Ramos (cell line): Measurements from ENCODE around the gene CHM.
"Not testable (repeated sequence)": the region's sequence is repeated elsewhere in the genome, so short reads cannot be mapped to it uniquely, and the experiment has no call there.

Experiments used
- in situ Hi-C: fragments of 300-500 bp; cut with MboI; formaldehyde crosslinking; loops from one replicate; pipeline ENCODE4 v1.14.3; 2022; ENCODE audit warnings: low sequenced_read_pairs; ENCODE audit not compliant: unreplicated experiment

The CHM gene

DNA sequence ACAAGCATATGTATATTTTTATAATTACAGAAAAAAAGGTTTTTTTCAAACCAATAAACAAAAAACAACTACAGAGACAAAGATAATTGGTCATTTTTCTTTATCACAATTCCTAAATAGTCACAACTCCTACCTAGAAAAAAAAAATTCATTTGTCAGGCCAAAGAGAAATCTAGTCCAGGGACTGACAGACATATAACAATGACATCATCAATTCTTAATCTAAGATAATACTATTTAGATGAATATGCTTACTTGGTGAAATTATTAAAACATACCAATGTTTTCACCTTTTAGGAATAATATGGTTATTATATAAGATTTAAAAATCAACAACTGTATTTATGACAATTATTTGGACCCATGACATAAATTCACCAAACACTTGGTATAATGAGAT, 48.4 kb downstream of the CHM start:
- in situ Hi-C loops = no loop called here

DNA sequence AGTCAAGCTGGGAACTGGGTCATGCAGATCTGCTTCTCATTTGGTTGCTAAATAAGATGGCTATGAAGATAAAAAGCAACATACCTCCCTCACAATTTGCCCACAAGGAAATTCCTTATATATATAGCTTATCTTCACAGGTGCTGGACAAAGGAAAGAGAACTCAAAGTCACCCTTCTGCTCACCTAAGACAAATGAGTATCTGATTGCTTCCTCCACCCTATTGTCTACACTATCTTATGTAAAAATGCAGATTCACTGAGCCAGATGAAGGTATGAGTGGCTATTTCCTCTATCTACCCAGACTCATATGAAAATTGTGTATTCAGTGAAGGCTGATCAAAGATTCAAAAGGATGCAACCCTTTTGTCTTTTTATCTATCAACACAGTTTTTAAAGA, 50.8 kb downstream of the CHM start:
- in situ Hi-C loops = no loop called here

GRCh38 chrX:85995641-85996040, 51.7 kb downstream of the CHM start:
- in situ Hi-C loops = no loop called here

DNA sequence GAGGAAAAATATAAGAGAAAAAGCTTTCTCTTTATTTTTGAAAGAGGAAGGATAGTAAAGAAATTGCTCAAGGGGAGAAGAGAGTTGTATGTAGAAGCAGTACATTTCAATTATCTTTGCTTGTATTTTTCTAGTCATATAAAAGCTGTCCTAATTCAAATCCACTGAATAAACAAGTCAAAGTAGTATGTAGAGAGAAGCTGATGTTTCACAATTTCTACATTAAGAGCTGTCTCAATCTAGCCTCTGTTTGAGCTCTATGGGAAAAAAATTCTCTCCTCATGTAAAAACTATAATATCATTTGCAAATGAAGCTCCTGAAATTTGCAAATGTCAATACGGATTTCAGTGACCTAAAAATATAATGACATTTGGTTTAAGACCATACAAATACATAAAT, 52.6 kb downstream of the CHM start:
- in situ Hi-C loops = no loop called here

- in situ Hi-C loops = no loop called here
Measured at GRCh38 chrX:85994228-85994627, 53.1 kb downstream of the CHM start.

DNA sequence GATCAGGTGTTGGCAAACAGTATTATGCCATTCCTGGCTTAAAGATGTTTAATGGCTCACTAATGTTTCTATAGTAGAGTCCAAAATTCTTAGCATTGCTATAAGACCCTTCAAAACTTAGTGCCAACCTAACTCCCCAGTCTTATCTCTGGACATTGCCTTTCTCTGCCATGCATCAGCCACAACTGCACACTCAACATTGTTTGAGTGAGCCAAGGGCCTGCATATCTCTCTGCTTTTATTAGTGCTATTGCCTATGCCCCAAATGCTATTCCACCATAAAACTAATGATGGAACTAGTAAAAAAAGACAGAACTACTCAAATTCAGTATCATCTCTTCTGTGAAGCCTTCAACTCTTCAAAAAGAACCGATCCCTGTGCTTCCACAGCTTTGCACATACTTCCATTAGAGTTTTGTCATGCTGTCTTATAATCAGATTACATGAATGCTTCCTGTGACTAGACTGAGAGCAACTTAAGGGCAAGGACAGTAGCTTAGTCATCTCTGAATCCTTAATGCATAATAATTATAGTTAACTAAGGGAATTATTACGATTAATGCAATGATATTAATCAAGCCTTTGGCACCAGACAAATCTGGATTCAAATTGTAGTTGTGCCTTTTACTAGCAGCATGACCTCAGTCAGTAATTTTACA, 53.7 kb downstream of the CHM start:
- in situ Hi-C loops = no loop called here

DNA sequence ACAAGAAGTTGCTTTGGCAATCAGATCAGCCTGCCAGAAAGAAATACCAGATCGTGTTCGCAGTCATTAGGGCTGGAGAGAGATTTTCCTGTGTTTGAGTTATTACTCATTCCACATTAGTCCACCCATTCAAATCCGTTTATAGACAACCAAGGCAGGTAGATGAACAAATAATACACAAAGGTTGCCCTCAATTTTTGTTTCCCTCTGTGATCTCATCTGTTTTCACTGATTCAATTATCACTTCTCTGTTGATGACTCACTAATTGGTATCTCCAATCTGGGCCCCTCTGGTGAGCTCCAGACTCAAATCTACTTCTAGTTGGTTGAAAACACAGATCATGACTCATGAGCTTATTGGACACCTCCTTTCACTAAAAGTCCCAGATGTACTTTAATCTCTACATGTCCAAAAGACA, 54.5 kb downstream of the CHM start:
- in situ Hi-C loops = no loop called here

- in situ Hi-C loops = no loop called here
Measured at GRCh38 chrX:85988353-85988752, 59.0 kb downstream of the CHM start.

DNA sequence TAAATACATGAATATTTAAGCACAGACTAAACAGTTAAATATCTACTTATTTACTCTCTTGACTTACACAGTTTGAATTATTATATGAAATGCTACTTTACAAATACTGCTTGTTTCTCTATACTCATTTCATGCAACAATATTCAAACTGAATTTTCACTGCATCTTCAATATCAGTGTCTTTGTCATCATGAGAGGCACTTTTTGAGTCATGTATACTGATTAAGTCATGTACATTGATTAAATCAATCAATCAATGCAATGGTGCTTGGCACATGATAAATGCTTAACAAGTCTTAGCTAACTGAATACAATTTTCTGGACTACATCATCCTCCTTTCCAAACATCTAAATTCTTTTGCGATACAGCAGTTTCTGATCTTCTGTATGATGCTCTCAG, 67.1 kb downstream of the CHM start:
- in situ Hi-C loops = no loop called here

DNA sequence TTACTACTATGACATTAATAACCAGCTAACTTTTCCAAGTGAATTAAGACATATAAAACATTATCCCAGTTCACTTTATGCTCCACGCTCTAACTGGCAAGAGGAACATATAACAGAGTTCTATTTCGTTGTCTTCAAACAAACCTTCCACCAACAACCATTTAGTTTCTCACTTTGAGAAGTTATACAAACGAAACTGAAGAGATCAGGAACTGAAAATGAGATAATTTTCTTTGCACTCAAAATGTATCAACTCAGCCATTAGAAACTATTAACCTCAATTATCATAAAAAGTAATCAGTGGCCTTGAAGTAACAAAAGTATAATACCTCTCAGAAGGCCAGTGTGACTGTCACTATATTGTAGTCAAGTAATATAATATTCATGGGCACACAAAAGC, 70.1 kb downstream of the CHM start:
- in situ Hi-C loops = no loop called here

DNA sequence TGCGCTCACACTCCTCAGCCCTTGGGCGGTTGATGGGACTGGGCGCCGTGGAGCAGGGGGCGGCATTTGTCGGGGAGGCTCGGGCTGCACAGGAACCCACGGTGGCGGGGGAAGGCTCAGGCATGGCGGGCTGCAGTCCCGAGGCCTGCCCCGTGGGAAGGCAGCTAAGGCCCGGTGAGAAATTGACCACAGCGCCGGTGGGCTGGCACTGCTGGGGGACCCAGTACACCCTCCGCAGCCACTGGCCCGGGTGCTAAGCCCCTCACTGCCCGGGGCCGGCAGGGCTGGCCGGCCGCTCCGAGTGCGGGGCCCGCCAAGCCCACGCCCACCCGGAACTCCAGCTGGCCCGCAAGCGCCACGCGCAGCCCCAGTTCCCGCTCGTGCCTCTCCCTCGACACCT, 75.0 kb downstream of the CHM start:
- in situ Hi-C loops = not testable (repeated sequence)

- in situ Hi-C loops = no loop called here
Measured at GRCh38 chrX:85964744-85965143, 82.6 kb downstream of the CHM start.

DNA sequence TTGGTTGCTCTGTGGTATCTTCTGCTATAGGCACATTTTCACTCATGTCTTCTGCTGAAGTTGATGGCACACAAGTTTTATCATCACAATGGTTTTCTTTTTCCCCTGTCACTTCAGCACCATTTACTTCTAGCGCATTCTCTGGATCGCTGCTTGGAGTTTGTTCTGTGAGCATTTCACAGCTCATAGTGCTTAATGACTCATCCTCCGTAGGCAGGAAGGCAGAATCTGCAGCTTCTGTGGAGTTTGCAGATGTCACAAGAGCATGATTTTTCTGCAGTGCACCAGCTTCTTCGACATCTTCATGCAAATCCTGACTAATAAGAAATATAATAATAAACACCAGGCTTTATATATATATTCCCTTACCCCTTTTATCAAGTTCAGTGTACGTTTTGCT, 83.6 kb downstream of the CHM start:
- in situ Hi-C loops = no loop called here

DNA sequence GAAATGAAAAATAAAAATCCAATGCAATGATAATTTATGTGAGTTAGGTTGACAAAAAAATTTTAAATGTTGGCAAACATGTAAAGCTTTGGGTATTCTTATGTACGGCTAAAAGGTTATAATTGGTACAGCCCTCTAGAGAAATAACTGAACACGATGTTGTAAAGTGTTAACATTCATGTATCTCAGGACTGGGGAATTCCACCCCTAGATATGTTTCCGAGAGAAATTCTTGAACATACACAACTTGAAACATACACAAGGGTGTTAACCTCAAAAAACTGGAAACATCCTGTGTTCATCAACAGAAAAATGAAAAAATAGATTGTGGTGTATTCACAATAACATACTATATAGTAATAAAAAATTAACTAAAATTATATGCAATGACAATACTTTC, 91.8 kb downstream of the CHM start:
- in situ Hi-C loops = no loop called here

DNA sequence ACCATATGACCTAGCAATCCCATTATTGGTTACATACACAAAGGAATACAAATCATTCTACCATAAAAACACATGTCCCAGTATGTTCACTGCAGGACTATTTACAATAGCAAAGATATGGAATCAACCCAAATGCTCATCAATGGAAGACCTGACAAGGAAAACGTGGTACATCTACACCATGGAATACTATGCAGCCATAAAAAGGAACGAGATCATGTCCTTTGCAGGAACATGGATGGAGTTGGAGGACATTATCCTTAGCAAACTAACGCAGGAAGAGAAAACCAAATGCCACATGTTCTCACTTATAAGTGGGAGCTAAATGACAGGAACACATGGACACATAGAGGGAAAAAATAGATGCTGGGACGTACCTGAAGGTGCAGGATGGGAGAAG, 102.6 kb downstream of the CHM start:
- in situ Hi-C loops = not testable (repeated sequence)

DNA sequence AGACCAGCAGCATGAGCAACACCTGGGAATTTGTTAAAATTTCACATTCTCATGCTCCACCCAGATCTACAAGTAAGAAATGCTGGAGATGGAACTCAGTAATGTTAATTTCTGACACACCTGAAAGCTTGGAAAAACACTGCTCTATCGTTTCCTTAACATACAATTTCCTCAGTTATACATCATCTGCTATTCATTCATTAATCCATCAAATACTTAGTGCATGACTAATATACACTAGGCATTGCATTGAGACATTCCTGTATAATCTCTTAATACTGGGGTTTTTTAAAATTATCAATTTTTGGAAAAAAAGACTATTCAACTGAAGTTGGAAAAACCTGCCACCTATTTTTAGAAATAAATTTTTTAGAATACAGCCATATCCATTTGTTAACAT, 106.1 kb downstream of the CHM start:
- in situ Hi-C loops = no loop called here

GRCh38 chrX:85939942-85940341, 107.4 kb downstream of the CHM start:
- in situ Hi-C loops = not testable (repeated sequence)

GRCh38 chrX:85934399-85934798, 113.0 kb downstream of the CHM start:
- in situ Hi-C loops = not testable (repeated sequence)

GRCh38 chrX:85930099-85930498, 117.3 kb downstream of the CHM start:
- in situ Hi-C loops = no loop called here

DNA sequence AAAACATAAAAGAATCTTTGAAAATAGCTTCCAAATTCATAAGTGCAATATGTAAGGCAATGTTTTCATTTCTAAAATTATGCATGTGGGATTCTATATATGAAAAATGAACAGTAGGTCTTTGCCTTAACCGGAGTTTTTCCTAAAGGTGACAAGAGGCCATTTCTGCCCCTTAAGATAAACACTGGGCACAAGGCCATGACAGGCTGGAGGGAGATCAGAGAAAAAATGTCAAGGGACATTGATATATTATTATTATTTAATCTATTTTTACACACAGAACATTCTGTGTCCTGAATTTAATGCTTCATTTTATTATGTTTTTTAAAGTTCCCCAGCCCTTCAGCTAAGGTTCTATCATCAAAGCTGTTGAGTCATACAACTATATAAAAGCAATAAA, 118.8 kb downstream of the CHM start:
- in situ Hi-C loops = no loop called here

DNA sequence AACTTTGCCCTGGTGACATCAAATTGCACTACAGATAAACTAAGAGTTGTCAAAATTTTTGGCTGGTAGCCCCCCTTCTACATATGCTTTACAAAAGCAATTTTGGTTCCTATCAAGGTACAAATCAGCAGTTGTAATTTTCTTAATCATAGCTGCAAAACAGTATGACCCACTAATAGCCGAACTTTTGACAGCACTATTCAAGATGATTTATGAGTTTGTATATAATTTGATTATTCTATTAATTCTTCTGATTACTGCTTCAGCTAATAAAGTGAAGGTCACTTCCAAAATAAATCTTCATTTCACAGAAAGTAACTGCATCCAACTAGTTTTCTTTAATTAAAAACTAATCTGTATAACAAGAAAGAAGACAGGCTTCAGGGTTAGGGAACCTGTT, 119.6 kb downstream of the CHM start:
- in situ Hi-C loops = no loop called here

DNA sequence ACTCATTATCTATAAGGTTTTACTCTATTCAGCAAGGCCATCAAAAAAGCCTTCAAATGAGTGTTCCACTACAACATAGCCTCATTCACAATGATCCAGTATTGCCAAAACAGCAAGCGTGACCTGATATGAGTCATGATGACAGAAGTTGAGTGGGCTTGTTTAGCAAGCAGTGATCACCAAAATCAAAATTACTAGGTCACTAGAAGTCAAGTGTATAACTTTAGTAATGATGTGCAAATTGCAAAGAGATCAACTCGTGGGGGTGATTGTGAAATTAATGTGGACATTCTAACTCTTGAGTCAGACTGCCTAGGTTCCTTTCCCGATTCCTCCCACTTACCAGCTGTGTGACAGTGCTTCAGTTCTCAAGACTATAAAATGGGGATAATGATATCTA, 124.5 kb downstream of the CHM start:
- in situ Hi-C loops = no loop called here
